ENCODE results near the gene FAM184B. TPM values are rescaled to one million over a fixed set of nuclear protein-coding genes. Genes with fewer than 3 reads are reported as not detected.

The FAM184B gene
- total and polyA plus RNA-seq, 2 experiments from 2014 or later, result not detected

GRCh38 chr4:17584521-17585213 lies 196.8 kb downstream of the FAM184B start:
- Histone ChIP-seq H3K4me2 (no peak overlapping the region), H3K27me3 (no peaks in the 10 kb centered on the region), H3K4me1 (ENCODE audit: insufficient read depth) (no peaks in the 10 kb centered on the region), H2AFZ (no peak overlapping the region), H3K79me2 (peaks cover 6% of the 10 kb centered on the region), H3K4me3 (no peak overlapping the region), H3K36me3 (replicated peaks; ENCODE audit: insufficient read depth, low read depth) (no peaks in the 10 kb centered on the region), H4K20me1 (ENCODE audit: insufficient read depth, poor library complexity, severe bottlenecking) (no peaks in the 10 kb centered on the region), H3K9me3 (ENCODE audit: low read depth) (no peaks in the 10 kb centered on the region), H3K27ac (no peak overlapping the region), H3K9me2 (replicated peaks; ENCODE audit: insufficient read depth) (no peaks in the 10 kb centered on the region)
- TF ChIP-seq EZH2phosphoT487 (IDR thresholded peaks at IDR 0.05; ENCODE audit: low read depth, severe bottlenecking, unreplicated experiment) (no peak), EZH2 (IDR thresholded peaks at IDR 0.05; ENCODE audit: borderline replicate concordance) (no peak), CTCF (IDR thresholded peaks at IDR 0.05; ENCODE audit: poor library complexity) (no peak)
- WGBS (ENCODE audit: low lambda C conversion rate, missing lambda C conversion rate), result 94% methylated on average over 10 of the region's 10 CpGs
- no peak for DNase-seq (ENCODE audit: low spot score)

- no peak for DNase-seq (ENCODE audit: low spot score)
- Histone ChIP-seq H3K4me3 (no peak overlapping the region), H4K20me1 (ENCODE audit: insufficient read depth, poor library complexity, severe bottlenecking) (no peaks in the 10 kb centered on the region), H3K27me3 (no peaks in the 10 kb centered on the region), H3K9me2 (replicated peaks; ENCODE audit: insufficient read depth) (no peaks in the 10 kb centered on the region), H2AFZ (no peak overlapping the region), H3K36me3 (replicated peaks; ENCODE audit: insufficient read depth, low read depth) (no peaks in the 10 kb centered on the region), H3K9me3 (ENCODE audit: low read depth) (no peaks in the 10 kb centered on the region), H3K79me2 (peaks cover 13% of the 10 kb centered on the region), H3K4me1 (ENCODE audit: insufficient read depth) (peaks cover 3% of the 10 kb centered on the region), H3K27ac (no peak overlapping the region), H3K4me2 (no peak overlapping the region)
- no peak for TF ChIP-seq EZH2 (IDR thresholded peaks at IDR 0.05; ENCODE audit: borderline replicate concordance)
- TF ChIP-seq CTCF (IDR thresholded peaks at IDR 0.05; ENCODE audit: poor library complexity), result no peak
- no peak for TF ChIP-seq EZH2phosphoT487 (IDR thresholded peaks at IDR 0.05; ENCODE audit: low read depth, severe bottlenecking, unreplicated experiment)
- 94% methylated on average over 4 of the region's 4 CpGs for WGBS (ENCODE audit: low lambda C conversion rate, missing lambda C conversion rate)
Measured at GRCh38 chr4:17583941-17584340, 197.5 kb downstream of the FAM184B start.

- Histone ChIP-seq H3K4me1 (ENCODE audit: insufficient read depth) (peaks cover 8% of the 10 kb centered on the region), H3K36me3 (replicated peaks; ENCODE audit: insufficient read depth, low read depth) (no peaks in the 10 kb centered on the region)
Measured at GRCh38 chr4:17583276-17583675, 198.1 kb downstream of the FAM184B start.

More at GRCh38 chr4:17583276-17583675, 198.1 kb downstream of the FAM184B start:
- WGBS (ENCODE audit: low lambda C conversion rate, missing lambda C conversion rate), result 94% methylated on average over 9 of the region's 9 CpGs
- Histone ChIP-seq H3K27ac (no peak overlapping the region), H3K9me2 (replicated peaks; ENCODE audit: insufficient read depth) (no peaks in the 10 kb centered on the region), H2AFZ (no peak overlapping the region), H3K9me3 (ENCODE audit: low read depth) (no peaks in the 10 kb centered on the region), H3K79me2 (peaks cover 17% of the 10 kb centered on the region), H3K4me3 (no peak overlapping the region), H3K27me3 (no peaks in the 10 kb centered on the region), H4K20me1 (ENCODE audit: insufficient read depth, poor library complexity, severe bottlenecking) (no peaks in the 10 kb centered on the region), H3K4me2 (no peak overlapping the region)
- no peak for DNase-seq (ENCODE audit: low spot score)
- no peak for TF ChIP-seq EZH2phosphoT487 (IDR thresholded peaks at IDR 0.05; ENCODE audit: low read depth, severe bottlenecking, unreplicated experiment)
- TF ChIP-seq EZH2 (IDR thresholded peaks at IDR 0.05; ENCODE audit: borderline replicate concordance), result no peak
- no peak for TF ChIP-seq CTCF (IDR thresholded peaks at IDR 0.05; ENCODE audit: poor library complexity)
